Erythroblast (primary cell): ENCODE data around the gene KCNIP3.

Source experiments
- GATA1 ChIP-seq: IDR thresholded peaks from 2 replicates; pipeline ENCODE4 v1.6.1; 2011; ENCODE audit warnings: low read depth, mild to moderate bottlenecking, control low read depth, low read length, moderate library complexity
- POLR2A ChIP-seq: IDR thresholded peaks from 2 replicates; pipeline ENCODE4 v1.6.1; 2011; ENCODE audit warnings: mild to moderate bottlenecking, low read length

DNA sequence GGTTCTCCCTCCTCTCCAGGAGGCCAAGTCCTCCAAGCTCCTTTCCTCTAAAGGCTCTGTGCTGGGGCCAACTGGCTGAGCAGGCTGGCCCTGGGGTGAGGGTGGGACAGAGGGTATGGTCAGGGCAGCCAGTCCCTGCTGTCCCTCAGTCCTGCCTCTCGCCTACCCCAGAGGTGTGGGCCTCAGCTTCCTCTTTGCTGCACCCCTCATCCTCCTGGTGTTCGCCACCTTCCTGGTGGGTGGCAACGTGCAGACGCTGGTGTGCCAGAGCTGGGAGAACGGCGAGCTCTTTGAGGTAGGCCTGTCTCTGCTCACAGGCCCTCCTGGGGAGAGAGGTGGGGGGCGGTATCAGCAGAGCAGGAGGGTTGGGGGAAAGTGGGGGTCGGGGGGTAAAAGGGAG is 16.1 kb upstream of the KCNIP3 start:
- TF ChIP-seq POLR2A (no peak), GATA1 (no peak)
